HG03342 (cell line): ENCODE results near the gene PKN1.
"Not testable (repeated sequence)": the region's sequence is repeated elsewhere in the genome, so short reads cannot be mapped to it uniquely, and the experiment has no call there.

Experiments used
- ATAC-seq: cut with Tn5 transposase; IDR thresholded peaks from one replicate; pipeline ENCODE4 v1.9.1; 2021; ENCODE audit warnings: mild to moderate bottlenecking, moderate library complexity; ENCODE audit not compliant: unreplicated experiment

Gene PKN1

GRCh38 chr19:14432791-14433553 is at the start of gene PKN1:
Gene PKN1, plus strand, starts transcription at chr19:14433306. Its CDS starts 216 bp downstream, at chr19:14433522.
- peak; percentile 43 for ATAC-seq

- ATAC-seq, result no peak
Measured at GRCh38 chr19:14383661-14384555, 49.2 kb upstream of the PKN1 start.

- no peak for ATAC-seq
Measured at GRCh38 chr19:14385492-14385891, 47.6 kb upstream of the PKN1 start.

- ATAC-seq, result no peak
Measured at GRCh38 chr19:14390548-14390947, 42.6 kb upstream of the PKN1 start.

GRCh38 chr19:14391156-14391821 is 41.8 kb upstream of the PKN1 start:
- ATAC-seq, result no peak

GRCh38 chr19:14393329-14393728 is 39.8 kb upstream of the PKN1 start:
- no peak for ATAC-seq

GRCh38 chr19:14394167-14394566 is 38.9 kb upstream of the PKN1 start:
- ATAC-seq, result no peak

GRCh38 chr19:14395262-14395661 is 37.8 kb upstream of the PKN1 start:
- ATAC-seq, result no peak

- no peak for ATAC-seq
Measured at GRCh38 chr19:14395710-14396336, 37.3 kb upstream of the PKN1 start.

GRCh38 chr19:14396730-14397129 is 36.4 kb upstream of the PKN1 start:
- ATAC-seq, result not testable (repeated sequence)

- not testable (repeated sequence) for ATAC-seq
Measured at GRCh38 chr19:14397168-14397567, 35.9 kb upstream of the PKN1 start.

GRCh38 chr19:14400951-14401431 is 32.1 kb upstream of the PKN1 start:
- ATAC-seq, result no peak

GRCh38 chr19:14401468-14402195 is 31.5 kb upstream of the PKN1 start:
- ATAC-seq, result no peak

- no peak for ATAC-seq
Measured at GRCh38 chr19:14402332-14403144, 30.6 kb upstream of the PKN1 start.

GRCh38 chr19:14403145-14403930 is 29.8 kb upstream of the PKN1 start:
- ATAC-seq, result not testable (repeated sequence)

GRCh38 chr19:14404312-14404711 is 28.8 kb upstream of the PKN1 start:
- no peak for ATAC-seq

GRCh38 chr19:14405380-14405757 is 27.7 kb upstream of the PKN1 start:
- no peak for ATAC-seq
